Common myeloid progenitor, CD34-positive (primary cell): ENCODE measurements around the gene FAM13C.
"Not testable (repeated sequence)": the region's sequence is repeated elsewhere in the genome, so short reads cannot be mapped to it uniquely, and the experiment has no call there.

Source experiments
- CTCF ChIA-PET: fragments of 350-600 bp; sonication (Branson Sonifier 250); formaldehyde crosslinking; loops from one replicate; lab custom pipeline; 2021; ENCODE audit warnings: antibody characterized with exemption; lab: Charles Lee
- POLR2A ChIA-PET: fragments of 350-600 bp; sonication (Branson Sonifier 250); formaldehyde crosslinking; loops from one replicate; lab custom pipeline; 2021; ENCODE audit warnings: antibody characterized with exemption; lab: Charles Lee
- DNase-seq, 3 donors: peaks; one replicate each; pipeline versions ENCODE4 v3.0.0 to v3.0.0-alpha.2; 2013
- H3K27ac ChIP-seq, 2 experiments: 1 replicate in 1 of 2; 2 replicates in 1 of 2; pipeline ENCODE4 v1.7.0; 2013; ENCODE audit warnings: inconsistent platforms in 2 of 2, low read length in 2 of 2, mild to moderate bottlenecking in 2 of 2, low read depth in 1 of 2, moderate library complexity in 1 of 2; ENCODE audit not compliant: severe bottlenecking in 2 of 2, insufficient read depth in 1 of 2, poor library complexity in 1 of 2
- H3K27me3 ChIP-seq, 5 experiments: replicated peaks in 2 of 5; 1 replicate in 3 of 5; 2 replicates in 2 of 5; pipeline versions ENCODE4 v1.6.1 to v1.7.0; 2013; ENCODE audit warnings: low read length in 4 of 5, mild to moderate bottlenecking in 2 of 5, moderate library complexity in 2 of 5, inconsistent platforms in 1 of 5; ENCODE audit not compliant: insufficient read depth in 5 of 5, control insufficient read depth in 4 of 5
- H3K36me3 ChIP-seq, 4 experiments: 1 replicate in 2 of 4; 2 replicates in 2 of 4; pipeline versions ENCODE4 v1.6.1 to v1.7.0; 2013; ENCODE audit warnings: low read length in 3 of 4, control low read depth in 1 of 4, mild to moderate bottlenecking in 1 of 4; ENCODE audit not compliant: control insufficient read depth in 4 of 4, insufficient read depth in 4 of 4
- H3K4me1 ChIP-seq, 4 experiments: 1 replicate in 3 of 4; 2 replicates in 1 of 4; pipeline versions ENCODE4 v1.6.1 to v1.7.1; 2013; ENCODE audit warnings: low read length in 3 of 4, mild to moderate bottlenecking in 3 of 4, control low read depth in 1 of 4, inconsistent platforms in 1 of 4, moderate library complexity in 1 of 4; ENCODE audit not compliant: control insufficient read depth in 4 of 4, insufficient read depth in 4 of 4; ENCODE audit errors: control extremely low read depth in 1 of 4
- H3K4me3 ChIP-seq, 7 experiments: 1 replicate in 4 of 7; 2 replicates in 3 of 7; pipeline versions ENCODE4 v1.5.1 to v1.7.0; 2013; ENCODE audit warnings: mild to moderate bottlenecking in 7 of 7, low read length in 6 of 7, moderate library complexity in 6 of 7, inconsistent platforms in 2 of 7, low read depth in 2 of 7, control low read depth in 1 of 7; ENCODE audit not compliant: insufficient read depth in 4 of 7, control insufficient read depth in 1 of 7; ENCODE audit errors: extremely low read depth in 1 of 7
- H3K9me3 ChIP-seq, 5 experiments: 1 replicate in 4 of 5; 2 replicates in 1 of 5; pipeline versions ENCODE4 v1.6.1 to v1.7.1; 2013; ENCODE audit warnings: low read length in 4 of 5, mild to moderate bottlenecking in 2 of 5, inconsistent platforms in 1 of 5, low read depth in 1 of 5, moderate library complexity in 1 of 5; ENCODE audit not compliant: control insufficient read depth in 4 of 5, insufficient read depth in 2 of 5; ENCODE audit errors: control extremely low read depth in 1 of 5
- WGBS: methylation state at CpG from one replicate; pipeline ENCODE4 v1.1.5; 2013; ENCODE audit not compliant: insufficient coverage; 5-methylcytosine and 5-hydroxymethylcytosine counted together

The FAM13C gene

DNA sequence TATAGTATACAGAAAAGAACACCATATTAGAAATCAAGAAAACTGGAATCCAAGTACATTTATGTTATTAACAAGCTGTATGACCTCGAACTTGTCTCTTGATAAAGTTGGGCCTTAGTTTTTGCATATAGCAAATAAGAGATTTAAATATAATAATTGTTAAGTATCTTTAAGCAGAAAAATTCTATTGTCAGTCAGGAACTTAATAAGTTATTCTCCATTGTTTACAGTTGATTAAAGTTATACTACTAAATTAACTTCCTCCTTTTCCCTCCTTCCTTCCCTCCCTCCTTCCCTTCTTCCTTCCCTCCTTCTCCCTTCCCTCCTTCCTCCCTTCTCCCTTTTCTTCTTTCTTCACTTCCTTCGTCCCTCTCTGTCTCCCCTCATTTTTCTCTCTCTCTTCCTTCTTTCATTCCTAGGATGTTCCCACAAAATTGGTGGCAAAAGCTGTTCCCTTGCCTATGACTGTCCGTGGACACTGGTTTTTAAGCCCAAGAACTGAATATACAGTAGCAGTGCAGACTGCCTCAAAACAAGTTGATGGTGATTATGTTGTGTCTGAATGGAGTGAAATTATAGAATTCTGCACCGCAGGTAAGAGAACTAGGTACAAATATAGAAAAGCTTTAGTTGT, 126.2 kb downstream of the FAM13C start:
- CTCF ChIA-PET, result interaction anchor here (0.6 to 2.7 kb wide), 8 partner anchors 229 to 823 kb away, joined by 3 to 12 read pairs (median 4); no protein-coding TSS in a partner anchor

DNA sequence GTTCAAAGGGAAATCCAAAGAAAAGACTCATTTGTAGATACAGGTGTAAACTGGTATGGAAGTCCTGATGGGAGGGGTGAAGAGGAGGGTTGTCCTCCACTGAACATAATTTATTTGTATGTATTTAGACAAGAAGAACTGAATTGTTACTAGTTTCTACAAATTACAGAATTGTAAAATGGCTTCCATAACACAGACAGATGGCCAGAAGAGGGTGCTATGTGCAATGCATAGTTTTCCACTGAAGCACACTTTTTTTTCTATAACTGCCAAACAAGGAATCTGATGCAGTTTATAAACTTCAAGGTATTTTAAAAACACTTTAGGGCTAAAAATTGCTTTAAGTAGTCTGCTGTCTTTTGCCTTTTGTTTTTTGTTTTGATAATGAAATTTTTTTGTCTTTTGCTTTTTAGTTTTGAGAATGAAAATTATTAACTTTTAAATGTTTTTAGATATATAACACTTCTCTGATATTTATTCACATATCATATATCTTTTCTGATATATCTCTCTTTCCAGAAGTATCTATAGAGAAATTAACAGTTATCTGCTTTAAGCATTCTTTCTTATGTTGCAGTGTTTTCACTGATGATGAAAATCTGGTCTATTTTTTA, 127.4 kb downstream of the FAM13C start:
- Histone ChIP-seq H3K9me3 (no peaks in the 10 kb centered on the region), H3K27me3 (no peaks in the 10 kb centered on the region), H3K36me3 (no peaks in the 10 kb centered on the region), H3K4me3 (no peak overlapping the region), H3K4me1 (no peaks in the 10 kb centered on the region), H3K27ac (no peak overlapping the region)
- ChIA-PET POLR2A (no interaction called here), CTCF (no interaction called here)
- peak; percentile 45 to 68 (median 66) for DNase-seq

More for the DNA sequence above, 126.2 kb downstream of the FAM13C start:
- H3K9me3 ChIP-seq, result no peaks in the 10 kb centered on the region
- no peaks in the 10 kb centered on the region for H3K27me3 ChIP-seq
- H3K27ac ChIP-seq, result no peak overlapping the region
- H3K4me3 ChIP-seq, result no peak overlapping the region
- 100% methylated on average over 1 of the region's 4 CpGs for WGBS
- POLR2A ChIA-PET, result interaction anchor here (0.7 kb wide), 1 partner anchor 18 kb away, joined by 3 read pairs; no protein-coding TSS in a partner anchor
- H3K36me3 ChIP-seq, result no peaks in the 10 kb centered on the region
- DNase-seq, result no peak
- H3K4me1 ChIP-seq, result no peaks in the 10 kb centered on the region

DNA sequence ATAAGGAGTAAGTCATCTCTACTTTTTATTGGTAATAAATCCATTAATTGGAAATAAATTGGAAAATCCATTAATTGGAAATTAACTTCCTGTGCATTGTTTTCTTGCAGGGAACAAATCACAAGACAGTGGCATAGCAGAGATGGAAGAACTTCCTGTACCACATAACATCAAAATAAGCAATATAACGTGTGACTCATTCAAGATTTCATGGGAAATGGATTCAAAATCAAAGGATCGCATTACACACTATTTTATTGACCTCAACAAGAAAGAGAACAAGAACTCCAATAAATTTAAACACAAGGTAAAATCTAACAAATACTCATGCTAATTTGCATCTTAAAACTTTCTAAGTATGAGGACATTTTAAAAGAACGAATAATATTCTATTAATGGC, 128.2 kb downstream of the FAM13C start:
- Histone ChIP-seq H3K4me1 (no peaks in the 10 kb centered on the region), H3K4me3 (no peak overlapping the region), H3K27me3 (no peaks in the 10 kb centered on the region), H3K9me3 (no peaks in the 10 kb centered on the region), H3K27ac (no peak overlapping the region), H3K36me3 (no peaks in the 10 kb centered on the region)
- WGBS, result 100% methylated on average over 1 of the region's 3 CpGs
- CTCF ChIA-PET, result no interaction called here
- POLR2A ChIA-PET, result no interaction called here
- DNase-seq, result no peak

DNA sequence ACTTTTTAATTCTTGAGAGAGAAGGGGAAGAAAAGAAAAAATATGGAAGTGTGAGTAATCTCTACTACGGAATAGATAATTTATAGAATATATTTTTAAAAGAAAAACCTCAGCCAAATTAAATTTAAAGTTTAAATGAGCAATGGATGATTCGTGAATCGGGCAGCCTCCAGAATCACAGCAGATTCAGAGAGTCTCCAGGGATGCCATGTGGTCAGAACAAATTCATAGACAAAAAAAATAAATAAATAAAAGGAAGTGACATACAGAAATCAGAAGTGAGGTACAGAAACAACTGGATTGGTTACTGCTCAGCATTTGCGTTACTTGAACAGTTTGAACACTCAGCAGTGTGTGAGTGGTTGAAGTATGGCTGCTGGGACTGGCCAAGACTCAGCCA, 132.9 kb downstream of the FAM13C start:
- Histone ChIP-seq H3K27me3 (no peaks in the 10 kb centered on the region), H3K9me3 (no peaks in the 10 kb centered on the region), H3K36me3 (no peaks in the 10 kb centered on the region), H3K27ac (no peak overlapping the region), H3K4me3 (no peak overlapping the region), H3K4me1 (no peaks in the 10 kb centered on the region)
- 100% methylated on average over 1 of the region's 4 CpGs for WGBS
- POLR2A ChIA-PET, result no interaction called here
- DNase-seq, result no peak
- CTCF ChIA-PET, result no interaction called here

DNA sequence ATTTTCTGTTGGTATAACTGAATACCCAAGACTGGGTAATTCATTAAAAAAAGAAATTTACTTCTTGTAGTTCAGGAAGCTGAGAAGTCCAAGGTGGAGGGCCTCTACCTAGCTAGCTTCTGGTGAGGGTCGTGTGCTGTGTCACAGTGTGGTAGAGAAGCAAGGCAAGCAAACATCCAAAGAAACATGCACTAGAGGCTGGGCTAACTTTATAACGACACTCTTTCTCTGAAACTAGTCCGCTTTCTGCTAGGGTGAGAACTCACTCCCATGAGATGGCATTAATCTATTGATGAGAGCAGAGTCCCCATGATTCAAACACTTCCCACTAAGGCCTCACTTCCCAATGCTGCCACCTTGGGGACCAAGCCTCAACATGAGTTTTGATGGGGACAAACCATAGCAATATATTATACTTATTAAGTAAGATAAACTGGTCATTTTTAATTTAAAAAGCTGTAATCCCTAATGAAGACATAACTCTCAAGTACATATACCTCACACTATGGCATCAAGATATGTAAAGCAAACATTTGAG, 135.1 kb downstream of the FAM13C start:
- DNase-seq, result no peak
- Histone ChIP-seq H3K36me3 (no peaks in the 10 kb centered on the region), H3K4me3 (no peak overlapping the region), H3K27ac (no peak overlapping the region), H3K4me1 (no peaks in the 10 kb centered on the region), H3K27me3 (no peaks in the 10 kb centered on the region), H3K9me3 (no peaks in the 10 kb centered on the region)
- POLR2A ChIA-PET, result no interaction called here
- CTCF ChIA-PET, result interaction anchor here (1.6 kb wide), 1 partner anchor 353 kb away, joined by 4 read pairs; no protein-coding TSS in a partner anchor
- 100% methylated on average over 3 of the region's 3 CpGs for WGBS

DNA sequence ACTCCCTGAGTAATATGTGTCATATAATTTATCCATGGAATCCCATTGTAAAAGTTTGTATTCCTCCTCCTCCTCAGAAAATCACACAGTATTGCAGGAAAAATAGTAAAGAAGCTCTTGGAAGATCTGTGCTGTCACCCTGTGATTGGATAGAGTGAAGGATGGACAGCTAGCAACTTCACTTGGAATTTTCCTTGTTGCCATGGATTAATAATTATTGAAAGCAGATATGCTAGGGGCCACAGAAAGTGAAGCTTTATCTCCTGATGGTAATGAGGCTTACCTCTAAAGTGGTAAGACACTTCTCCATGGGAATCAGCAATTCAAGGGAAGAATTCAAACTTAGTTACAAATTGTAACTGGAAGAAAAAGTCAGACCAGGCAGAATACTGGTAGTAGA, 137.1 kb downstream of the FAM13C start:
- Histone ChIP-seq H3K36me3 (no peaks in the 10 kb centered on the region), H3K4me3 (no peak overlapping the region), H3K4me1 (no peaks in the 10 kb centered on the region), H3K9me3 (no peaks in the 10 kb centered on the region), H3K27ac (no peak overlapping the region), H3K27me3 (no peaks in the 10 kb centered on the region)
- CTCF ChIA-PET, result no interaction called here
- no peak for DNase-seq
- POLR2A ChIA-PET, result no interaction called here

DNA sequence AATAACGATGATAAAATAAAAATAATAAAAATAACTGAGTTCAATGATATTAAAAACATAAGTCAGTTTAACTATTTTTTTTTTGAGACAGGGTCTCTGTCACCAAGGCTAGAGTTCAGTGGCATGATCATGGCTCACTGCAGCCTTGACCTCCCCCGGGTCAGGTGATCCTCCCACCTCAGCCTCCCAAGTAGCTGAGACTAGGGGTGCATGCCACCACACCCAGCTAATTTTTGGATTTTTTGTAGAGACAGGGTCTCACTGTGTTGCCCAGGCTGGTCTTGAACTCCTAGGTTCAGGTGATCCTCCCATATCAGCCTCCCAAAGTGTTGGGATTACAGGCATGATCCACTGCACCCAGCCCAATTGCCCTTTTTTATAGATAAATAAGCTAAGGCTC, 138.8 kb downstream of the FAM13C start:
- ChIA-PET CTCF (interaction anchor here (1.3 kb wide), 1 partner anchor 9 kb away, joined by 5 read pairs; no protein-coding TSS in a partner anchor), POLR2A (interaction anchor here (0.7 kb wide), 1 partner anchor 286 kb away, joined by 6 read pairs; no protein-coding TSS in a partner anchor)
- not testable (repeated sequence) for H3K4me3 ChIP-seq, H3K36me3 ChIP-seq, H3K9me3 ChIP-seq, H3K27ac ChIP-seq, H3K27me3 ChIP-seq, H3K4me1 ChIP-seq, DNase-seq
- 100% methylated on average over 1 of the region's 2 CpGs for WGBS
